ENCODE data around the gene CAMK1G. TPM values are rescaled to one million over a fixed set of nuclear protein-coding genes. Genes with fewer than 3 reads are reported as not detected.

Gene CAMK1G
- total RNA-seq, 5 donors from 2014 or later (not counting 1 experiment from before 2014, with no cell fraction given) = not detected

- ChIA-PET CTCF (no interaction called here), POLR2A (no interaction called here)
- Mint-ChIP-seq H3K9me3 (no peaks in the 10 kb centered on the region), H3K36me3 (no peaks in the 10 kb centered on the region), H3K4me1 (peaks cover 7 to 13% (median 10%) of the 10 kb centered on the region in 3 donors), H3K27me3 (peaks cover 3 to 5% of the 10 kb centered on the region in 2 donors), H3K4me3 (no peak overlapping the region), H3K27ac (no peak overlapping the region)
- Histone ChIP-seq H3K27me3 (replicated peaks in 1 of 2; ENCODE audit: control insufficient read depth in 2 of 2, extremely low read depth in 1 of 2, insufficient read depth in 2 of 2, low read length in 1 of 2) (peaks cover 0 to 2% of the 10 kb centered on the region in 2 experiments), H3K4me1 (ENCODE audit: control insufficient read depth in 1 of 2, extremely low read depth in 1 of 2, insufficient read depth in 2 of 2, low read length in 2 of 2) (no peaks in the 10 kb centered on the region), H3K9me3 (no peaks in the 10 kb centered on the region), H3K4me3 (ENCODE audit: control insufficient read depth in 1 of 2, extremely low read depth in 1 of 2, low read length in 1 of 2) (no peak overlapping the region), H3K27ac (ENCODE audit: low read length) (no peak overlapping the region), H3K36me3 (ENCODE audit: control insufficient read depth in 2 of 2, extremely low read depth in 1 of 2, insufficient read depth in 1 of 2, low read length in 1 of 2) (no peaks in the 10 kb centered on the region)
- ATAC-seq (replicated peaks in 1 of 4) (no peak), DNase-seq (no peak)
- no CpG with 5 or more reads among the region's 1 CpG for WGBS (ENCODE audit: insufficient coverage)
These were observed 77.6 kb downstream of the CAMK1G start for GRCh38 chr1:209661071-209661470.

- ChIA-PET CTCF (no interaction called here), POLR2A (no interaction called here)
- H3K27me3 Mint-ChIP-seq = peaks cover 0 to 5% of the 10 kb centered on the region in 2 donors
- Histone ChIP-seq H3K36me3 (ENCODE audit: control insufficient read depth in 2 of 2, extremely low read depth in 1 of 2, insufficient read depth in 1 of 2, low read length in 1 of 2) (no peaks in the 10 kb centered on the region), H3K27me3 (replicated peaks in 1 of 2; ENCODE audit: control insufficient read depth in 2 of 2, extremely low read depth in 1 of 2, insufficient read depth in 2 of 2, low read length in 1 of 2) (peaks cover 0 to 2% of the 10 kb centered on the region in 2 experiments), H3K4me3 (ENCODE audit: control insufficient read depth in 1 of 2, extremely low read depth in 1 of 2, low read length in 1 of 2) (no peak overlapping the region), H3K4me1 (ENCODE audit: control insufficient read depth in 1 of 2, extremely low read depth in 1 of 2, insufficient read depth in 2 of 2, low read length in 2 of 2) (no peaks in the 10 kb centered on the region), H3K27ac (ENCODE audit: low read length) (no peak overlapping the region), H3K9me3 (no peaks in the 10 kb centered on the region)
- WGBS (ENCODE audit: insufficient coverage) = 100% methylated on average over 1 of the region's 3 CpGs
- H3K9me3 Mint-ChIP-seq = no peaks in the 10 kb centered on the region
- no peak overlapping the region for H3K4me3 Mint-ChIP-seq
- H3K36me3 Mint-ChIP-seq = no peaks in the 10 kb centered on the region
- no peak overlapping the region for H3K27ac Mint-ChIP-seq
- DNase-seq (no peak), ATAC-seq (replicated peaks in 1 of 4) (no peak)
- peaks cover 7 to 13% (median 10%) of the 10 kb centered on the region in 3 donors for H3K4me1 Mint-ChIP-seq
These were observed 79.4 kb downstream of the CAMK1G start for GRCh38 chr1:209662879-209663327.

Other genes starting within 250 kb of the CAMK1G start
- 1 to 10 TPM in 1 of 5 donors, under 1 TPM in 4; 0.25 to 1.2 (median 0.56) TPM for gene LAMB3, start 68.7 kb downstream of the CAMK1G start, total RNA-seq
- gene G0S2, start 91.7 kb downstream of the CAMK1G start, total RNA-seq = under 1 TPM in 3 of 5 donors, not detected in 2; 0.32 to 0.60 (median 0.59) TPM
- 1 to 10 TPM in 1 of 5 donors, under 1 TPM in 1, not detected in 3; 0.41 to 1.1 TPM for gene HSD11B1, start 121.1 kb downstream of the CAMK1G start, total RNA-seq
- gene TRAF3IP3, start 172.3 kb downstream of the CAMK1G start, total RNA-seq = 100 to 1,000 TPM; 332 to 502 (median 465) TPM
- 1 to 10 TPM in 3 of 5 donors, under 1 TPM in 2; 0.58 to 1.3 (median 1.2) TPM for gene C1orf74, start 200.8 kb downstream of the CAMK1G start, total RNA-seq
- gene IRF6, start 222.4 kb downstream of the CAMK1G start, total RNA-seq = 1 to 10 TPM in 3 of 5 donors, under 1 TPM in 2; 0.16 to 2.6 (median 1.0) TPM
- gene UTP25, start 244.3 kb downstream of the CAMK1G start, total RNA-seq = 10 to 100 TPM in 3 of 5 donors, 1 to 10 TPM in 2; 9.1 to 19.9 (median 14.5) TPM

All from T-cell (primary cell).